Measurements from ENCODE around the gene ARHGAP19.

Gene ARHGAP19

GRCh38 chr10:97250952-97251351, 41.5 kb downstream of the ARHGAP19 start:
- DNase-seq: no peak
- in situ Hi-C loops (cut with MboI; ENCODE audit: low pct_unique_long_range_greater_than_20kb, low sequenced_read_pairs): no loop called here

DNA sequence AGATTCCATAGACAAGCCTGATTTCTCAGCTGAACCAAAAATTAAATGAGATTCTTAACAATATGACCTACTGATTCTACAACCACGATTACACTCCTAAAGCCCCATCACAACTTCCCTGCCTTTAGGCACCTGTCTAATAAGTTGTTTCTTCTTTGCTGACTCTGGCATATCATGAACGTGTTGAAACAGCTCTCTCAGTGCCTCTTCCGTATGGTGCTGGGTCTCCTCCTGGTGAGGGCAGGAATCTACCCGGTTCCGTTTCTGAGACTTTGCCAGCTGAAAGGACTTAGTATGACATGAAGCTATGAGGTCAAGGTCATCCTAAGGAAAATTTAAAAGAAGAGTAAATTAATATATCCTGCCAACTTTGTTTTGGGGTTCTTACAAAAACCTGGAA, 48.6 kb downstream of the ARHGAP19 start:
- in situ Hi-C loops (cut with MboI; ENCODE audit: low pct_unique_long_range_greater_than_20kb, low sequenced_read_pairs): no loop called here
- DNase-seq: no peak

DNA sequence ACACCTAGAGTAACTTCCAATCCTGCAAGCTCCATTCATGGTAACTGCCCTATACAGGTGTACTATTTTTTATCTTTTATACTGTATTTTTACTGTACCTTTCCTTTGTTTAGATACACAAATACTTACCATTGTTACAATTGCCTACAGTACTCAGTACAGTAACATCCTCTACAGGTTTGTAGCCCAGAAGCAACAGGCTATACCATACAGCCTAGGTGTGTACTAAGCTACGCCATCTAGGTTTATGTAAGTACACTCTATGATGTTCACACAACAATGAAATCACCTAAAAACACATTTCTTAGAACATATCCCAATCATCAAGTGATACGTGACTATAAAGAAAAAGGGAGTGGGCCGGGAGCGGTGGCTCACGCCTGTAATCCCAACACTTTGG, 53.6 kb downstream of the ARHGAP19 start:
- DNase-seq: no peak
- in situ Hi-C loops (cut with MboI; ENCODE audit: low pct_unique_long_range_greater_than_20kb, low sequenced_read_pairs): no loop called here

DNA sequence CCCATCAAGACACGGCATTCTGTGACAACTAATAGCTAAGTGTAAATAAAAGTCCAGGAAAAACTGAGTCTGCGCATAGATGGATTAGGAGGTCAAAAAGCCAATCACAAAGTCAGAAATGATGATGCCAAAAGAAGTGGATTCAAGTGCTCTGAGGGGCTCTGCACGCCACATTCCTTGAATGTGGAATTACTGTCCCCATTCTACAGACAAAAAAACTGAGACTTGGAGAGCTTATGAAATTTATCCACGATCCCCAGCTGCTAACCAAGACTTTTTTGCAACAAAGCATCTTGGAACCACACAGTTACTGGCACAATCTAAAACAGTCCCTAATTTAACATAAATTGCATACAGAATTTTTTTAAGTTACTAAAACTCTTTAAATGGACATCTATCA, 57.1 kb downstream of the ARHGAP19 start:
- no peak for DNase-seq
- in situ Hi-C loops (cut with MboI; ENCODE audit: low pct_unique_long_range_greater_than_20kb, low sequenced_read_pairs): no loop called here

- in situ Hi-C loops (cut with MboI; ENCODE audit: low pct_unique_long_range_greater_than_20kb, low sequenced_read_pairs): no loop called here
Measured at GRCh38 chr10:97234400-97234799, 58.0 kb downstream of the ARHGAP19 start.

DNA sequence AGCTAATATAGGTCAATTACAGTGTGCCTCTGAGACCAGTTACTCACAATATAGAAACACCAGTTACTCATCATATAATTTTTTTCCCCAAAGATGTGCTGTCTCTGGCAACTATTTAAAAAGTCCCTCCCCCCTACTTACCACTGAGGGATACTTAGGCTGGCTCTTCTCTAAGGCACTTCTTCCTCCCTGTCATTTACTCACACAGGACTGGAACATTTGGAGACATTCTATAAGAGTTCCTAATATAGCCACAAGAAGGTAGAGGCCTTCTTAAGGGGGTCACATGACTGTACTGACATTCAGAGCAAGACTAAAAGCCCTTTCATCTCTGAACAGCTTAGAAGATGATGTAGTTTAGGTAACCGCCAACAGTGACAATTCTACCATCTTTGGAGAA, 62.3 kb downstream of the ARHGAP19 start:
- in situ Hi-C loops (cut with MboI; ENCODE audit: low pct_unique_long_range_greater_than_20kb, low sequenced_read_pairs): no loop called here
- DNase-seq: no peak

More at GRCh38 chr10:97234400-97234799, 58.0 kb downstream of the ARHGAP19 start:
- peak; percentile 53 for DNase-seq

- no peak for DNase-seq
- in situ Hi-C loops (cut with MboI; ENCODE audit: low pct_unique_long_range_greater_than_20kb, low sequenced_read_pairs): no loop called here
Measured at GRCh38 chr10:97229322-97230015, 63.0 kb downstream of the ARHGAP19 start.

DNA sequence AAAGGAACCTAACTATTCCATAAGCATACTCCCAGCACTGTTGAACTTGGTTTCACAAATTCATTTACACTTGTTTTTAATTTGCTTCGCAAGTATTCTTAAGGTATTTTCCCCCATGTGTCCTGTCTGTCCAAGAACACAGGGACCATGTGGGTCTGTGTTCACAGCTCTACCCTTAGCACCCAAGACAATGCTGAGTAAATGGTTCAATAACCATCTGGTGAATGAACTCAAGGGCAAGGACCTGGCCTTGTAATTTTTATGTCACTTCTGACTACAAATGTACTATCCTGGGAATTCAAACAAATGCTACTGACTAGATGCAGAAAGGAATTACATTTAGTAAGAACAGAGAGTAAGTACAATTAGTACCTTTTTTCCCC, 63.7 kb downstream of the ARHGAP19 start:
- in situ Hi-C loops (cut with MboI; ENCODE audit: low pct_unique_long_range_greater_than_20kb, low sequenced_read_pairs): no loop called here
- no peak for DNase-seq

GRCh38 chr10:97228130-97228774, 64.2 kb downstream of the ARHGAP19 start:
- in situ Hi-C loops (cut with MboI; ENCODE audit: low pct_unique_long_range_greater_than_20kb, low sequenced_read_pairs): no loop called here
- DNase-seq: no peak

DNA sequence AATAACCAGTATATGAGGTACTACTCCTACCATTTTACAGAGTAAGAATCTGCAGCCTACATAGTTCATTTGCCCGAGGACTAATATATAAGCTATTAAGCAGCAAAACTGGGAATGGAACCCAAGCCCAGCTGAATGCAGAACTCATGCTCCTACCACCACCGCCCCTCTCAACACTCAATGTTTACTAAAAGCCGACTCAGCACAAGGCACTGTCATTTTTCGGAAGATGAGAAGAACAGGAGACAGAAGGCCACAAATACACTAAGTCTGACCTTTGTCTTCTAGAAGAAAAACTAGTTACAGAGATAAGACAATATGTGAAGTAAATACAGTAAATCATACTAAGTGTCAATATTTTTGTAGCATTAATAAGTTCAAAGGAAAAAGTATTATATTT, 66.0 kb downstream of the ARHGAP19 start:
- in situ Hi-C loops (cut with MboI; ENCODE audit: low pct_unique_long_range_greater_than_20kb, low sequenced_read_pairs): no loop called here
- DNase-seq: no peak

GRCh38 chr10:97224483-97225435, 67.7 kb downstream of the ARHGAP19 start:
- in situ Hi-C loops (cut with MboI; ENCODE audit: low pct_unique_long_range_greater_than_20kb, low sequenced_read_pairs): no loop called here

DNA sequence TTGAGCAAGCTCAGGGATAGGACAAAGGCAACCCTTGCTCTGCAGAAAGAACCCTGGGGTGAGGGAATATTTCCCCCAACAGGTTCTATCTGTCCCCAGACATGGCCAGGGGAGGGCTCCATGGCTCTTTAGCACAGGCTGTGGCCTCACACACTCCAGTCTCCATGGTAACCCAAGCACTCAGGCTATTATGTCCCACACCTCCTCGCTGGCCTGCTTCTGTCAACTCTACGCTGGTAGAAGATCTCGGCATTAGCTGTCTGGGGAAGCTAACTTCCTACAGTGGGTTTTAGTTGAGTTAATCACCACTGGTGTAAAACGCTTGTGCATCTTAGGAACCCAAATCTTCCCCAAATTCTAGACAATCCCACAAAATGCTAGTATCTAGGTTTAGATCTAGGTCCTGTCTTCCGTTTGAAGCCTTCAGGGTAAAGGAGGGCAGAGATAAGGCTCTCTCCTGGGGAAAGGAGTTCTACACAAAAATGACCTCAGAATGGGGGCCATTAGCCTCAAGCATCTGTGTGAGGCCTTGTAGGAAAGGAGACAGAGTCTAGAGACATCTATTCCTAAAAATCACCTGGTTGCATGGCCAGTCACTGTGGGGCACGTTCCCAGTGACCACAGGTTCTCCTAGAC, 70.0 kb downstream of the ARHGAP19 start:
- no peak for DNase-seq
- in situ Hi-C loops (cut with MboI; ENCODE audit: low pct_unique_long_range_greater_than_20kb, low sequenced_read_pairs): no loop called here

More at GRCh38 chr10:97224483-97225435, 67.7 kb downstream of the ARHGAP19 start:
- no peak for DNase-seq

- in situ Hi-C loops (cut with MboI; ENCODE audit: low pct_unique_long_range_greater_than_20kb, low sequenced_read_pairs): no loop called here
- DNase-seq: no peak
Measured at GRCh38 chr10:97220355-97220754, 72.1 kb downstream of the ARHGAP19 start.

- in situ Hi-C loops (cut with MboI; ENCODE audit: low pct_unique_long_range_greater_than_20kb, low sequenced_read_pairs): no loop called here
- peak; percentile 26 for DNase-seq
Measured at GRCh38 chr10:97217299-97217698, 75.1 kb downstream of the ARHGAP19 start.

GRCh38 chr10:97215619-97216260, 76.7 kb downstream of the ARHGAP19 start:
- in situ Hi-C loops (cut with MboI; ENCODE audit: low pct_unique_long_range_greater_than_20kb, low sequenced_read_pairs): no loop called here
- no peak for DNase-seq

DNA sequence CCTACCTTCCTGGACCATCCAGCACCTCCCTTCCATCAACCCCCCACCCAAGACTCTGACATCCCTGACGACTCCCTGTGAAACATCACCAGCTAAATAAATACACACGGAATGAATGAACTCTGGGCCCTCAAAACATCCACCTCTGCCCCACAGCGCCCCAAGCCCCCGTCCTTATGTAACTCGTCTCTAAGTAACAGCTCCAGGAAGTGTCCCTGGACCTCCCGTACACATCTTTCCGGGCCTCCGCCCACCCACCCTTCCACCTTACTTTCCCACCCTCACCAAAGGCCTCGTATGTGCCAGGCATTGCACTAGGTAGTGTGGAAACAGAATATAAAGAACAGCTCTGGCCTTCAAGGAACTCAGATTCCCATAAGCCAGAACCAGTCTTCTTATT, 79.0 kb downstream of the ARHGAP19 start:
- in situ Hi-C loops (cut with MboI; ENCODE audit: low pct_unique_long_range_greater_than_20kb, low sequenced_read_pairs): no loop called here
- DNase-seq: no peak

- in situ Hi-C loops (cut with MboI; ENCODE audit: low pct_unique_long_range_greater_than_20kb, low sequenced_read_pairs): no loop called here
- DNase-seq: no peak
Measured at GRCh38 chr10:97211229-97211628, 81.2 kb downstream of the ARHGAP19 start.

DNA sequence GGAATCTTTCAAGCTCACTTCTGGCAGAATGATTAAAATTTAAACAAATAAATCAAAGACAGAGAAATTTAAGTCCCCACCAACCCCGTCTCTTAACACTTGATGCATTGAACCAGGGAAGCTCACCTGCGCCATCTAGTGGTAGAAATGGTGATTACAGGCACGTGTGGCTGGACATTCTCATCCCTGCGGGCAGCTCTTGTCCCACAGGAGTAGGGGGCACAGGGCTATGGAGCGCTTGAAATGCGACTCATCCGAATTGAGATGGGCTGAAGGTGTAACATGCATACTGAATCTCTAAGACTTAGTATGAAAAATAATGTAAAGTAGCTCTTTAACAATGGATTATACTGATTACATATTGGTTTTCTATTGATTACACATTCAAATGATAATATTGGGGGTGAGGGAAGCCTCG, 81.9 kb downstream of the ARHGAP19 start:
- DNase-seq: peak; percentile 82
- in situ Hi-C loops (cut with MboI; ENCODE audit: low pct_unique_long_range_greater_than_20kb, low sequenced_read_pairs): no loop called here

- no peak for DNase-seq
- in situ Hi-C loops (cut with MboI; ENCODE audit: low pct_unique_long_range_greater_than_20kb, low sequenced_read_pairs): no loop called here
Measured at GRCh38 chr10:97207756-97208346, 84.6 kb downstream of the ARHGAP19 start.

All from KBM-7 (cell line).